HG02870 (cell line): ENCODE data around the gene OR2J2.
"Not testable (repeated sequence)": the region's sequence is repeated elsewhere in the genome, so short reads cannot be mapped to it uniquely, and the experiment has no call there.

Experiments
- ATAC-seq: cut with Tn5 transposase; IDR thresholded peaks from one replicate; pipeline ENCODE4 v1.9.1; 2021; ENCODE audit warnings: mild to moderate bottlenecking, moderate library complexity; ENCODE audit not compliant: unreplicated experiment

Gene OR2J2

DNA sequence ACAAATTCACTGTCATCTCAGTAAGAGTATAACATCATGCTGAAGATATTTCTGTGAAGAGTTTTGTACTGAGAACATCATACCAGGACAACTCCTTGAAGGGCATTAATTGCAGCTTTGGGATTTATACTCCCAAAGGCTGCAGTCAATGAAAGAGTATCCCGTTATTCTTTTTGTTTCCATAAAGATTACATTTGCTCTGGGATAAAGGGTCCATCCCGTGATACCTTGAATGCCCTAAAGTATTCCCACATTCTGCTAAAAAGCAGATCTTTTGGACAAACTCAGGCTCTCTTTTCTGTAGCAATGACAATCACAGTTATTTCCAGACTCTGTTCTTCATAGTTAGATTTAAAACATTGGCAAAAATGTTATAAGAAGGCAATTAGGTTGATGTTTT, at the start of gene OR2J2:
Gene OR2J2 (plus strand): TSS at position 301 of the 400 bp plus-strand sequence. CDS start 2,729 bp downstream, outside the sequence.
- not testable (repeated sequence) for ATAC-seq

DNA sequence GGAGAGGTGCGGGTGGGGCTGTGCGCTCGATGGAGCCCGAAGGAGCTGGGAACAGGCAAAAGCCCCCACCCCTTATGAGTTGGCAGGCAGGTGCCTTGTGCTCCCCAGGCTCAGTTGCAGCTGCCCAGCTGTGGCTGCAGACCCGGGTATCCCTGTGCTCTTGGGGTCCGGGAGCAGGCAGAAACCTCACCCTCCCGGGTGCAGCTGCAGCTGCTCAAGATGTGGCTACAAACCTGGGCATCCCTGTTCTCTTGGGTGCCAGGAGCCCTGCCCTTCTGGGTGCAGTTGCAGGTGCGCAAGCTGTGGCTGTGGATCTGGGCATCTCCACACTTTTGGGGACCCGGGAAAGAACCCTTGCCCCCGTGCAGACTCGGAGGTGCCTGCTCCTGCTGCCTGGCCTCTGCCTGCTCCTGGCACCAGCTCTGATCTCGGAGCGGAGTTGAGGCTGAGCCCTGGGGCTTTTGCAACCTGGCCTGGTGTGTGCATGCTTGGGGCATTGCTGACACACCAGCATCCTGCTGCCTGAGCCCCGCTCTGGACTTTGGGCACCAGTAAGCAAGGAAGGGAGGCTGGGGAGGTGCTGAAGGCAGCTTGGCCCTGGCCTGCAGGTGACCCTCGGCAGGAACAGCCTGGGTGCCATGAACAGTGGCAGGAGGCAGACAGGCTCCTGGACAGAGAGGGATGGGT, 41.2 kb upstream of the OR2J2 start:
- ATAC-seq: no peak

DNA sequence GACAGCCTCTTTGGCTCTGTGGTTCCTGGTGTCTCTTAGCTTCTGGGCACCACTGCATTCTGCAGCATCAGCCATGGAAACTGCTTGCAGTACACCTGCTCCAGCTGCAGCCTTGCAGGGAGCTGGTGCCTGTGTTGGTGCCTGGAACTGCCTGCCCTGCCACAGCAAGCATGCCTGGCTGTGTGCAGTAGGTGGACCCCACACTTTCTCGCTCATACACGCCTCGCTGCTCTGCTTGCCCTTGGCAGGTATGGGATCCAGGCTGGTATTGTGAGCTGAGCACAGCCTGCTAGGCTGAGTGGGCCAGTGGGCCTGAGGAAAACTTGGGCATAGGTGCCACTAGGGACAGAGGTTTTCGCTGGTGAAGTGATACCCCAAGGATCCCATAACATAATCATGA, 40.1 kb upstream of the OR2J2 start:
- no peak for ATAC-seq

DNA sequence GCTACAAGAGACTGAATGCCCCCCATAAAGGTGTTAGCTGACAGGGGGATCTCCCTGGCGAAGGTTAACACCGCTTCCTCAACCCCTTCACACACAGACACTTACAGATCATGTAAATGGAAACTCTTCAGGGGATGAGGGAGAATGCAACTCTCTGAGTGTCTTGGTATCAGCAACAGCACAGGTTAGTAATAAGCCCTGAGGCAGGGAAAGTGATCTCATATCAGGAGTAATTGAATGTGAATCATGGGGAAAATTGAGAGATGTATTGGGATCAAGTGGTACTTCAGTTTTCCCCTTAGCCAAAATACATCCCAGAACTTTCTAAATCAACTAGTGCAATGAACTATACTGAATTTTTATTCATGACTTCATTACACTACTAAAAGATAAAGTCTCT, 39.0 kb upstream of the OR2J2 start:
- ATAC-seq: no peak

DNA sequence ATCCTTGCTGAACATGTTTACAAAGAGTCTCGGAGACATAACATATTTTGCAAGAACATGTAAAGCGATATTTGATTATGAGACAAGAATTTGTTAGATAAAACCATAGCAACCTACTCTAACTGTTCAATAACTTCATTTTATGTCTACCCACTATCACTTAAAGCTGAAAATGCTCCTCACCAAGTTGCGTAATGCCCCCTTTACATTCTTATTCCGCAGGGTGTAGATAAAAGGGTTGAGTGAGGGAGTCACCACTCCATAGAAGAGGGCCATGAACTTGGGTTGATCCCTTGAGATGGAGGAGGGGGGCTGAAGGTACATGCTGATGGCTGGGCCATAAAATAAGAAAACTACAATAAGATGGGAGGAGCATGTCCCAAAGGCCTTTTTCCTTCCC, 33.0 kb upstream of the OR2J2 start:
- no peak for ATAC-seq

DNA sequence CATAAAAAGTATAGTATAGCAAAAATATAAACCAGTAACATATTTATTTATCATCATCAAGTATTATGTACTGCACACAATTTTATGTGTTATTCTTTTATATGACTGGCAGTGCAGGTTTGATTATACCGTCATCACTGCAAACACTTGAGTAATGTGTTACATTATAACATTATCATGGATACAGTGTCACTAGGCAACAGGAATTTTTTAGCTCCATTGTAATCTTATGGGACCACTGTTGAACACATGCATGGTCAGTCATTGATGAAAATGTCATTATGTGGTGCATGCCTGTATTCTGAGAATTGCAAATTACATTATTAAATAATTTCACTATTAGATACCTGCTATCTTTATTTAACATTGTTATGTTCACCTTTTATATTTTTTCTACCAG, 29.1 kb upstream of the OR2J2 start:
- no peak for ATAC-seq

DNA sequence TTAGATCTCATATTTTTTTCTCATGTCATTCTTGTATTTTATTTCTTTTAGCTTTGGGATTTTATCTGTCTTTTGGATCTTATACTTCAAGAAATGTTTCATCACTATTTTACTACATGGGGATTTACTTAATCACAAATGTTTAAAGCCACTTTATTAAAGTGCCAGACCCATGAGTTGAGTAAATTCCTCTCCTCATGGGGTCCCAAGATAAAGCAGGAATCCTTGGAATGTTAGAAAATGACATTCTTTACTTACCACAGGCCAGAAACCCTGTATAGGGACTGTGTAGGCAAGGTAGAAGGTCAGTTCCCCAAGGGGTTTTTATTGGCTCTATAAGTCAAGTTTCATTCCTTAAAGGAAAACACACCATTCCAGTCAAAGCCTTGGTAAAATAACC, 28.4 kb upstream of the OR2J2 start:
- ATAC-seq: no peak

DNA sequence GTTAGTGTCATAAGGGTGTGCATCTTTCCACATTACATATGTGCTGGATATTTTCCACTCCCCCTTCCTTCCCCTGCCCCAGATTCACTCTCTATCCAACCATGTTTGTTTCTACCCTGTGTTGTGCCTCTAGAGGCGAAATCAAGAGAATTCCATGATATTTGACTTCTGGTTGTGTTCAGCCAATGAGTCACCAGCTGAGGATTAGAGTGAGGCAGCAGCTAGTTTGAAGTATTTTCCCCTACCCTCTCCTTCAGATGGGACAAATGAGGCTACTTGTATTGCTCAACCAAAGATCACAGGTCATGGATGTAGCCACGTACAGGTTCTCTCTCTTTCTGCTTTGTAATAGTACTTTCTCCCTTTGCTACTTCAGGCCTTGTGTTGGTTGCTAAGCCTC, 24.5 kb upstream of the OR2J2 start:
- no peak for ATAC-seq

DNA sequence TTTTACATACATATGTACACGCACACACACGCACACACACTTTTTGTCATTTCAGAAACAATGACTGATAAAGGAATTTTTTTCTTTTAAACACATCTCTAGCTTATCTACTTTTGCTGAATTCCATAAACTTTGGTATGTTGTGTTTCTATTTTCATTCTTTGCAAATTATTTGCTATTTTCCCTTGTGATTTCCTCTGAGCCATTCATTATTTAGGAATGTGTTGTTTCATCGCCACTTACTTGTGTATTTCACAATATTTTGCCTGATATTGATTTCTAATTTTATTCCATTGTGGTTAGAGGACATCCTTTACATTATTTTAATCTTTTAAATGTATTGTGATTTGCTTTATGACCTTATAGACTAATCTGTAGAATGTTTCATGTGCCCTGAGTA, 23.6 kb upstream of the OR2J2 start:
- ATAC-seq: no peak

DNA sequence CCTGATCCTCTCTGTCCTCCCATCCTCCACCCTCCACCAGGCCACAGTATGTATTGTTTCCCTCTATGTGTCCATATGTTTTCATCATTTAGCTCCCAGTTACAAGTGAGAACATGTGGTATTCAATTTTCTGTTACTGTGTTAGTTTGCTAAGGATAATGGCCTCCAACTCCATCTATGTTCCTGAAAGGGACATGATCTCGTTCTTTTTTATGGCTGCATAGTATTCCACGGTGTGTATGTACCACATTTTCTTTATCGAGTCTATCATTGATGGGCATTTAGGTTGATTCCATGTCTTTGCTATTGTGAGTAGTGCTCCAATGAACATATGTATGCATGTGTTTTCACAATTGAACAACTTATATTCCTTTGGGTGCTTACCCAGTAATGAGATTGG, 21.3 kb upstream of the OR2J2 start:
- ATAC-seq: not testable (repeated sequence)

DNA sequence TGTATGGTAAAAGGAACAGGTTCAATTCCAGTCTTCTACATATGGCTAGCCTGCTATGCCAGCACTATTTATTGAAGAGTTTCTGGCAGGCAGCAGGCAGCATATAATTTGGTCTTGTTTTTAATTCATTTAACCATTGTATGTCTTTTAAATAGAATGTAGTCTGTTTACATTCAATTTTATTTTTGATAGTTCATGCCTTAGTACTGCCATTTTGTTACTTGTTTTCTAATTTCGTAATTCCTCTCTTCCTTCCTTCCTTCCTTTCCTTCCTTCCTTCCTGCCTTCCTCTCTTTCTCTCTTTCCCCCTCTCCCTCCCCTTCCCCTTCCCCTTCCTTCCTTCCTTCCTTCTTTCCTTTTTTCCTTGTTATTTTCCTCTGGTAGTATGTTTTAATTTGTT, 17.6 kb upstream of the OR2J2 start:
- no peak for ATAC-seq

DNA sequence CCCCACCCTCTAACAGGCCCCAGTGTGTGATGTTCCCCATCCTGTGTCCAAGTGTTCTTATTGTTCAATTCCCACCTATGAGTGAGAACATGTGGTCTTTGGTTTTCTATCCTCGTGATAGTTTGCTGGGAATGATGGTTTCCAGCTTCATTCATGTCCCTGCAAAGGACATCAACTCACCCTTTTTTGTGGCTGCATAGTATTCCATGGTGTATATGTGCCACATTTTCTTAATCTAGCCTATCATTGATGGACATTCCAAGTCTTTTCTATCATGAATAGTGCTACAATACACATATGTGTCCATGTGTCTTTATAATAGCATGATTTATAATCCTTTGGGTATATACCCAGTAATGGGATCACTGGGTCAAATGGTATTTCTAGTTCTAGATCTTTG, 15.5 kb upstream of the OR2J2 start:
- not testable (repeated sequence) for ATAC-seq

DNA sequence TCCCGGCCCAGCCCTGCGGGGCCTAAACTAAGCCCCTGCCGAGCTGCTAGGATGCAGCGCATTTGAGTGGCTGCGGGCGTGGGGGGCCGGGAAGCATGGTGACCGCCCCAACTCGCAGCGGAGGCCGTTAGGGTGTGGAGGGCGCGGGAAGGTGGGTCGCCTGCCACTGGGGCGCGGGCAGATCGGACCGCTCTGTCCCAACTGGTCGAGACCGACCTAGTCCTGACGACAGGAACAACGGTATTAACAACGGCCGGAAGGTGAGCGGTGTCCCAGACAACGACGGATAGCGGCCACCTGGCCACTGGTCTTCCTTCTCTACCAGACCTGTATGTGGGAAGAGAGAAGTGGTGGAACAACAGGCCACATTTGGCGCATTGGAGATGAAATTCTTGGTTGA, 10.8 kb upstream of the OR2J2 start:
- ATAC-seq: not testable (repeated sequence)

DNA sequence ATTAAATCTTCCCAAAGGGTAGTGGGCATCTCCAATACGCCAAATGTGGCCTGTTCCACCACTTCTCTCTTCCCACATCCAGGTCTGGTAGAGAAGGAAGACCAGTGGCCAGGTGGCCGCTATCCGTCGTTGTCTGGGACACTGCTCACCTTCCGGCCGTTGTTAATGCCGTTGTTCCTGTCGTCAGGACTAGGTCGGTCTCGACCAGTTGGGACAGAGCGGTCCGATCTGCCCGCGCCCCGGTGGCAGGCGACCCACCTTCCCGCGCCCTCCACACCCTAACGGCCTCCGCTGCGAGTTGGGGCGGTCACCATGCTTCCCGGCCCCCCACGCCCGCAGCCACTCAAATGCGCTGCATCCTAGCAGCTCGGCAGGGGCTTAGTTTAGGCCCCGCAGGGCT, 5.1 kb upstream of the OR2J2 start:
- ATAC-seq: not testable (repeated sequence)

DNA sequence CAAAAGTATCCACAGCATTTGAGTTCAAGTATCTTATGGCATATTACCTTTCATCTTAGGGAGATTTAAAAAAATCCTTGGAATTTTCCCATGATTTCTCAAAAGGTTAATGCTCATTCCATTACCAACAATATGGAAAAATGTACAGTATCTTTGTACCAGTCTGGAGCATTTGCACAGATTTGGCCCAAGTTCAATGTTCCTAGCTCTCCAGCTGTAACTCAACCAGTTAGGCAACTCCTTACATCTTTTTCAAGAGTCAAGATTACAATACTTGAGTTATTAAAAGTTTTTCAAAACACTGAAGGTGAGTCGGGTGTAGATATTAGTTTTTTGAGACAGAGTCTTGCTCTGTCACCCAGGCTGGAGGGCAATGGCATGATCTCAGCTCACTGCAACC, 1.0 kb downstream of the OR2J2 start:
- ATAC-seq: no peak

DNA sequence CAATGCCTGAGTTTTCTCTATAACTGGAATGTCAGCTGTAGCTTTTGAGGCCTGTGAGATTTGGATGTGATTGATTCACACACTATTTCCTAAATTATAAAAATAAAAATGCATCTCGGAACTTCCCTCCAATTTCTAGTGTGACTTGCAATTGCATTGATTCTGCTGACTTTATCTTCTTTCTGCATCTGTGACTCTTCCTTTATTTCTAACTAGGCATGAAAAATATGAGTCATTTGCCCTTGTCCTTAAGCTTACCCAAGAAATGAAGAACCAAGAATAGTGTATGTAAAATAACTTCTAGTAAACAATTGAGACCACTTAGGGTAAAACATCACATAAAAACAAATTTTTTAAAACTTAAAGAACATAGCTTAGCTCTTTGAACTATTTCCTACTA, 12.9 kb downstream of the OR2J2 start:
- no peak for ATAC-seq

DNA sequence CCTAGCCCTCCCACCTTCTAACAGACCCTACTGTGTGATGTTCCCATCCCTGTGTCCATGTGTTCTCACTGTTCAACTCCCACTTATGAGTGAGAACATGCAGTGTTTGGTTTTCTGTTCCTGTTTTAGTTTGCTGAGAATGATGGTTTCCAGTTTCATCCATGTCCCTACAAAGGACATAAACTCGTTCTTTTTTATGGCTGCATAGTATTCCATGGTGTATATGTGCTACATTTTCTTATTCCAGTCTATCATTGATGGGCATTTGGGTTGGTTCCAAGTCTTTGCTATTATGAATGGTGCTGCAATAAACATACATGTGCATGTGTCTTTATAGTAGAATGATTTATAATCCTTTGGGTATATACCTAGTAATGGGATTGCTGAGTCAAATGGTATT, 18.0 kb downstream of the OR2J2 start:
- not testable (repeated sequence) for ATAC-seq

DNA sequence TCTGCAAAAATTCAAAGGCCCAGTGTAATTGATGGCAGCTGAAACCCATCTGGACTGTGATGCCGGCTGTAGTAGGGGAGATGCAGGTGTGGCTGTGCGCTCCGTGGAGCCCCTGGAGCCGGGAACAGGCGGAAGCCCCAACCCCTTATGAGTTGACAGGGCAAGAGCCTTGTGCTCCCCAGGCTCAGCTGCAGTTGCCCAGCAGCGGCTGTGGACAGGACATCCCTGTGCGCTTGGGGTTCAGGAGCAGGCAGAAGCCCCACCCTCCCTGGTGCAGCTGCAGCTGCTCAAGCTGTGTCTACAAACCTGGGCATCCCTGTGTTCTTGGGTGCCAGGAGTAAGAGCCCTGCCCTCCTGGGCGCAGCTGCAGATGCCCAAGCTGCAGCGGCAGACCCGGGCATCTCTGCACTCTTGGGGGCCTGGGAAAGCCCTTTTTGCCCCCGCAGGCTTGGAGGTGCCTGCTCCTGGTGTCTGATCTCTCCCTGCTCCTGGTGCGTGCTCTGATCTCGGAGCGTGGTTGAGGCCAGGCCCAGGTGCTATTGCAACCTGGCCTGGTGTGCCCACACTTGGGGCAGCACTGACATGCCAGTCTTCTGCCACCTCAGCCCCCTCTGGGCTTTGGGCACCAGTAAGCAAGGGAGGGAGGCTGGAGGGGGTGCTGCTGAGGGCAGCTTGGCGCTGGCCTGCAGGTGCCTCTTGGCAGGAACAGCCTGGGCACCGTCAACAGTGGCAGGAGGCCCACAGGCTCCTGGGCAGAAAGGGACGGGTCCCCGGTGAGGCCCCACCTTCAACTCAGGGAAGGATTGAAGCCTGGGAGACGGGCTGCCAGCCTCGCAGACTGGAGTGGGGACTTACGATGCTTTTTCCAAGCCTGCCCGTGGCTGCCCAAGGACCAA, 30.3 kb downstream of the OR2J2 start:
- no peak for ATAC-seq

DNA sequence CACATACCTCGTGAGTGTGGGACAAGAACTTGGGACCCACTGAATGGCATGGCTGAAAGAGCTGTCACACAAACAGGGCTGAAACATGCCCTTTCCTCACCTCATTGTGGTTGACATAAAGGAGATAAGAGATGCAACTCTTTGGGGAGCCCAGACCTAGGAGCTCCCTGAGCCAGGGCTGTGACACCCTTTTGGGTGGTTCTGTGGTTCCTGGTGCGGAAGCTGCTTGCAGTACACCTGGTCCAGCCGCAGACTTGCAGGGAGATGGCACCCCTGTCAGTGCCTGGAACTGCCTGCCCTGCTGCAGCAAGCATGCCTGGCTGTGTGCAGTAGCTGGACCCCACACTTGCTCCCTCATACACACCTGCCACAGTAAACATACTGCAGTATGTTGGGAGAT, 31.3 kb downstream of the OR2J2 start:
- ATAC-seq: no peak

DNA sequence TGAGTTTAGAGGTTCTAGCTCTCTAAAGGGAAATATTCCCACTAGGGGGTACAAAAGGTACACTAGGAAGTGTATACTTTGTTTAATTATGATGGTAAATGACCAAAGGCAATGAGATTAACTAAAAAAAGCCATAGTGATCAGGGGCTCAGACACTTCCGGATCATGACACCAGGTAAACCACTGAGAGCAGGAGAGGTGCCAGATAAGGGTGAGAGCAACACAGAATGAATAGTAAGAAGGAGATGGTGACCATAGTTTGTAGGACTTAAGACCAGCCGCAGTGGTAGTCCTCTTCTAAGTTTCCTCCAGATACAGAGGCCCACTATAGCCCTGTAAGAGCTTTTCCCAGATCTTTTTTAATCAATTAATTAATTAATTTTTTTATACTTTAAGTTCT, 40.8 kb downstream of the OR2J2 start:
- ATAC-seq: no peak

DNA sequence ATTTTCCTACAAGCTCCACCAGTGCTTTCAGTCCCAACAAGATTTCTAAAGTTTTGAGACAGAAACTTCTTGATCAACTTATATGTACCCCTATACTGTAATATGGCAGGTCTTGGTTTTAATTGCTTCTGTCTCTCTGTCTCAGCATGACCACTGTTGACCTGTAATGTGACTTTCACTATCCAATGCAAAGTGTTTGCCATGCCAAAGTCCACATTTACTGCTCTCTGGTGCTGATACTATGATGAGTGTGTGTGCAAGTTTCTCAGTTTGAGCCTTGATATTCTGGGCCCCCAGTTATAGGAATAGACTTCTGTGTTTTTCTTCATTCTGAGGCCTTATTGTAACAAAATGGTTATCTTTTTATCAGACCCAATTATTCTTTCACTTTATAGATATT, 45.8 kb downstream of the OR2J2 start:
- no peak for ATAC-seq

DNA sequence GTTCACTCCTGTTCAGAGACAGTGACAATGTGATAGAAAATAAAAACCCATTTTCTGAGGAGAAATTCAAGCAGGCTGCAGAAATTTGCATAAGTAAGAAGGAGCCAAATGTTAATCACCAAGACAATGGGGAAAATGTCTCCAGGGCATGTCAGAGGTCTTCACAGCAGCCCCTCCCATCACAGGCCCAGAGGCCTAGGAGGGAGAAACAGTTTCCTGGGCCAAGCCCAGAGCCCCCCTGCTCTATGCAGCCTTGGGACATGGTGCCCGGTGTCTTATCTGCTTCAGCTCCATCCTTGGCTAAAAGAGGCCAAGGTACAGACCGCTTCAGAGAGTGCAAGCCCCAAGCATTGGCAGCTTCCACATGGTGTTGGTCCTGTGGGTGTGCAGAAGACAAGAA, 46.5 kb downstream of the OR2J2 start:
- not testable (repeated sequence) for ATAC-seq
